Measurements from ENCODE around the gene MVK. TPM values are rescaled to one million over a fixed set of nuclear protein-coding genes. Genes with fewer than 3 reads are reported as not detected.

Gene MVK
- total and polyA plus RNA-seq, 8 donors, result 1.2 to 22.8 (median 13.8) TPM

DNA sequence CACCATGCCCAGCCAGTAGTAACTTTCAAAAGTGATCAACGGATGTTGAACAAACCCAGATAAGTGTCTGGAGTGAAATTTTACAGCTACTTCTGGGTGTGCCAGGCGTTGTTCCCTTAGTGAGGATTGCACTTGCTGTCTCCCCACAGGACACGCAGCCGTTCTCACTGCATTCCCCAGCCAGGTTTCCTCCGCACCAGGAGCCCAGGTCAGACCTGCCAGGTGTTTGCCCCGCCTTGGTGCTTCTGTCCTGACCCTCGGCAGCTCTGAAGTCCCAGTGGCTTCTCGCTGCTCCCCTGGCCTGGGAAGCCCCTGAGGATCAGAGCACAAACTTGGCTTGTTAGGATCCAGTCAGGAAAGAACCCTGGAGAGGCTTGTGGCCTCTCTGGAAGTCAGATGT, 36.5 kb upstream of the MVK start:
- no peaks in the 10 kb centered on the region for H3K9me3 ChIP-seq
- no peak overlapping the region for H3K27ac ChIP-seq
- DNase-seq, result no peak
- intact Hi-C loops (cut with DNase I; ENCODE audit: low total_unique reads), result no loop called here
- H3K36me3 ChIP-seq, result peaks cover 10 to 84% (median 52%) of the 10 kb centered on the region in 4 donors
- no peaks in the 10 kb centered on the region for H3K27me3 ChIP-seq
- no peaks in the 10 kb centered on the region for H3K4me1 ChIP-seq
- TF ChIP-seq, protein P1, sequence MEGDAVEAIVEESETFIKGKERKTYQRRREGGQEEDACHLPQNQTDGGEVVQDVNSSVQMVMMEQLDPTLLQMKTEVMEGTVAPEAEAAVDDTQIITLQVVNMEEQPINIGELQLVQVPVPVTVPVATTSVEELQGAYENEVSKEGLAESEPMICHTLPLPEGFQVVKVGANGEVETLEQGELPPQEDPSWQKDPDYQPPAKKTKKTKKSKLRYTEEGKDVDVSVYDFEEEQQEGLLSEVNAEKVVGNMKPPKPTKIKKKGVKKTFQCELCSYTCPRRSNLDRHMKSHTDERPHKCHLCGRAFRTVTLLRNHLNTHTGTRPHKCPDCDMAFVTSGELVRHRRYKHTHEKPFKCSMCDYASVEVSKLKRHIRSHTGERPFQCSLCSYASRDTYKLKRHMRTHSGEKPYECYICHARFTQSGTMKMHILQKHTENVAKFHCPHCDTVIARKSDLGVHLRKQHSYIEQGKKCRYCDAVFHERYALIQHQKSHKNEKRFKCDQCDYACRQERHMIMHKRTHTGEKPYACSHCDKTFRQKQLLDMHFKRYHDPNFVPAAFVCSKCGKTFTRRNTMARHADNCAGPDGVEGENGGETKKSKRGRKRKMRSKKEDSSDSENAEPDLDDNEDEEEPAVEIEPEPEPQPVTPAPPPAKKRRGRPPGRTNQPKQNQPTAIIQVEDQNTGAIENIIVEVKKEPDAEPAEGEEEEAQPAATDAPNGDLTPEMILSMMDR (IDR thresholded peaks at IDR 0.05), result no peak
- TF ChIP-seq POLR2AphosphoS5 (IDR thresholded peaks at IDR 0.05) (no peak), EP300 (IDR thresholded peaks at IDR 0.05) (no peak), POLR2A (IDR thresholded peaks at IDR 0.05) (no peak)
- WGBS, 5 donors, result 82 to 89% (median 87%) methylated on average over 8 of the region's 8 CpGs
- no peak overlapping the region for H3K4me3 ChIP-seq

DNA sequence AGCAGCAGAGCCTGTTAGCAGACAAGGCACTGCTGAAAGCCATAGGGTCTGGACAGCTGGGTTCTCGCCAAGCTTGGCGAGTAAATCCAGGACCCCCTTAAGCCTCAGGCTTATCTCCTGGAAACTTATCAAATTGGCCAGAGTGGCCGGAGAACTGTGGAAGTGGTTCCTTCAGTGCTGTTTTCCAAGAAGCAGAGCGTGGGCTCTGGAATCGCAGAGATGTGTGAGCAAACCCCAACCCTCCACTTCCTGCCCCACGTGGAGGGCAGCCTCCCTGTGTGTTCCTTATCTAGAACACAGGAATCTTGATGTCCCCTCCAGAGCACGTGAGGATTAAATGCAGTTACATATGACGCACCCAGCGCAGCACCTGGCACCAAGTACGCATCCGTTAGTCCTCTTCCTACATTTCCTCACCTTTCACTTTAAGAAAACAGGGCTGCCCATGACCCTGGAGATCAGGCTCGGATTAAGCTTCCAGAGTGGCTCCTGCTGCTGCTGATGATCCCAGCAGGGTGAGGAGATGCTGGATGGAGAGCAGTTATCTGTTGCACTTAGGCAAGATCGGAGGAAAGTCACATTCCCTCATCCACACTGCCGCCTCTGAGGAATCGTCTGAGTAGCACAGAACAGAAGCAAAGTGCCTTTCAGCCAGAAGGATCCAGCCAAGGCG, 35.3 kb upstream of the MVK start:
- WGBS, 5 donors, result 76 to 78% (median 78%) methylated on average over 14 to 16 of the region's 16 CpGs
- no peaks in the 10 kb centered on the region for H3K27me3 ChIP-seq
- no peak overlapping the region for H3K27ac ChIP-seq
- H3K4me3 ChIP-seq, result no peak overlapping the region
- no peaks in the 10 kb centered on the region for H3K9me3 ChIP-seq
- H3K36me3 ChIP-seq, result peaks cover 3 to 74% (median 40%) of the 10 kb centered on the region in 4 donors
- no peak for DNase-seq
- H3K4me1 ChIP-seq, result no peaks in the 10 kb centered on the region
- intact Hi-C loops (cut with DNase I; ENCODE audit: low total_unique reads), result no loop called here
- TF ChIP-seq POLR2AphosphoS5 (IDR thresholded peaks at IDR 0.05) (no peak), POLR2A (IDR thresholded peaks at IDR 0.05) (no peak), EP300 (IDR thresholded peaks at IDR 0.05) (no peak)
- TF ChIP-seq, protein P1 (IDR thresholded peaks at IDR 0.05), result no peak

DNA sequence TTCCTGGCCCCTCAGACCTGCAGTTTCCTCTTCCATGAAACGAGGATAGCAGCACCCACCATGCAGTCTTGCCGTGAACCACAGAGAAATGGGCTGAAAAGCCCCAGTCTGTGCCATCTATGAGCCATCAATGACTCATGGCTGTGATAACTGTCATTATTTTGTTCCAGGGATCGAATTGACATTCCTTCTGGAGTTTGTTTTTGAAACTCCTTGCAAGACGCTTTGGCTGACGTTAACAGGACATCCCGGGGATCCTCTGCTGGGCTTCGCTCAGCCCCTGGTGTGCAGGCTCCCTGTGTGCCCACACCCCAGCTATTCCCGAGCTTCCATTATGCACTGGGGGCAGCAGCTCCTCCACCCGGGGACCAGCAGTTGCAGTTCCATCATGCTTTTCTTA, 34.1 kb upstream of the MVK start:
- Histone ChIP-seq H3K4me3 (no peak overlapping the region), H3K27ac (no peak overlapping the region), H3K27me3 (no peaks in the 10 kb centered on the region), H3K4me1 (no peaks in the 10 kb centered on the region), H3K36me3 (peaks cover 0 to 72% (median 28%) of the 10 kb centered on the region in 4 donors), H3K9me3 (no peaks in the 10 kb centered on the region)
- no peak for DNase-seq
- WGBS, 5 donors, result 60 to 85% (median 84%) methylated on average over 9 of the region's 9 CpGs
- TF ChIP-seq EP300 (IDR thresholded peaks at IDR 0.05), result no peak
- intact Hi-C loops (cut with DNase I; ENCODE audit: low total_unique reads), result no loop called here

DNA sequence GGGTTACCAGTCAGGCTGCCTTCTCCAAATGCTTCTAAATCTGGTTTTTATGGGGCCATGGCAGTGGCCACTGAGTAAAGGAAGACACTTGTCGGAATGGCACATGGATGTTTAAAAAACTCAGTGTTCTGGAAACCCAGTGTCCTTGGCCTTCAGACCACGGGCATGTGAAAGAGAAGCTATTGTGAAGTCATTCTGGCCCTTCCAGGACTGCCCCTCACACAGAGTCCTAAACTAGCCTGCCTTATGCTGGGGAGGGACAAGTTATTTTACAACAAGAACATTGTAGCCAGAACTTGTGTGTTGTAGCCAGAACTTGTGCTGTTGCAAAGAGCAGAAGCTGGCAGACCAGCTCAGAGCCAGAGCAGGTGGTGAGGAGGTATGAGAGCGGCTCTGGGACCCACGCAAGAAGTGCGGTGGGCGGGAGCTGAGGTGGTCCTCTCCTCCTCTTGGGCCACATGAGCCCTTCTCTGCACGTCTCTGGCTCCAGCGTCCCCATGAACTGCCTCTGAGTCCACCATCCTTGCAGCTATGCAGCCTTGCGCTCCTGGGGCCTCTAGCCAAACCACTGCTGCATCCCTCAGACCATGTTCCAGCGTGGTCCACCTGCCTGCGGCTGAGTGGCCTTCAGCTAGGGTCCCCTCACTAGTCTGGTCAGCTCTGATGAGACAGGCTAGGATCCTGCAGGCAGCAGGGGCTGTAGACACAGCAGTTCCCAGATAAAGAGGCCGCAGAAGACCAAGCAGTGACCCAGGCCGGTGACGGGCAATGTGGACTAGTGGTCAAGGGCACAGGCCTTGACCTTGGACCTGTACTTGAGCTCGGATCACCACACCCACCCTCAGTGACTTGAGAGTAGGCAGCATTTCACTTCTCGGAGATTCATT, 32.8 kb upstream of the MVK start:
- DNase-seq, result no peak
- H3K27me3 ChIP-seq, result no peaks in the 10 kb centered on the region
- H3K4me3 ChIP-seq, result no peak overlapping the region
- intact Hi-C loops (cut with DNase I; ENCODE audit: low total_unique reads), result no loop called here
- TF ChIP-seq, protein P1 (IDR thresholded peaks at IDR 0.05), result no peak
- no peak for TF ChIP-seq EP300 (IDR thresholded peaks at IDR 0.05)
- TF ChIP-seq POLR2A (IDR thresholded peaks at IDR 0.05), result no peak
- TF ChIP-seq POLR2AphosphoS5 (IDR thresholded peaks at IDR 0.05), result no peak
- WGBS, 5 donors, result 85 to 93% (median 91%) methylated on average over 16 of the region's 16 CpGs
- peaks cover 0 to 6% (median 3%) of the 10 kb centered on the region in 4 donors for H3K4me1 ChIP-seq
- H3K27ac ChIP-seq, result no peak overlapping the region
- H3K36me3 ChIP-seq, result peaks cover 0 to 62% (median 15%) of the 10 kb centered on the region in 4 donors
- H3K9me3 ChIP-seq, result no peaks in the 10 kb centered on the region

Measured in stomach (tissue), 9 donors.